ENCODE results near the gene ETS2. TPM values are rescaled to one million over a fixed set of nuclear protein-coding genes. Genes with fewer than 3 reads are reported as not detected.
"Not testable (repeated sequence)": the region's sequence is repeated elsewhere in the genome, so short reads cannot be mapped to it uniquely, and the experiment has no call there.

ETS2 gene
- total RNA-seq, 1 donor from 2014 or later, result 18.2 TPM

DNA sequence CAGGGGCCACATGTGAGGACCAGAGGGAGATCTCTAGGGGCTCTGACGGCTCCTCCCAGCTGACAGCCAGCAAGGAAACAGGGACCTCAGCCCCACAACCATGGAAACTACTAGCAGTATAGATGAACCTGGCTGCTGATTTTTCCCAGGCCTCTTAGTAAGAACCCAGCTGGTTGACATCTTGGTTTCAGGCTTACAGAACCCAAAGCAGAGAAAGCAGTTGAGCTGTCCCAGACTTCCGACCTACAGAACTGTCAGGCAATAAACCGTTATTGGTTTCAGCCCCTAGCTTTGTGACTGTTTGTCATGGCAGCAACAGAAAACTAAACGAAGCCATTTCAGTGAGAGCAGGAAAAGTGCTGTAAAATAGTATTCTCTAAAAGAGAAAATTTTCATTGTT is 36.4 kb downstream of the ETS2 start:
- TF ChIP-seq, protein P1, sequence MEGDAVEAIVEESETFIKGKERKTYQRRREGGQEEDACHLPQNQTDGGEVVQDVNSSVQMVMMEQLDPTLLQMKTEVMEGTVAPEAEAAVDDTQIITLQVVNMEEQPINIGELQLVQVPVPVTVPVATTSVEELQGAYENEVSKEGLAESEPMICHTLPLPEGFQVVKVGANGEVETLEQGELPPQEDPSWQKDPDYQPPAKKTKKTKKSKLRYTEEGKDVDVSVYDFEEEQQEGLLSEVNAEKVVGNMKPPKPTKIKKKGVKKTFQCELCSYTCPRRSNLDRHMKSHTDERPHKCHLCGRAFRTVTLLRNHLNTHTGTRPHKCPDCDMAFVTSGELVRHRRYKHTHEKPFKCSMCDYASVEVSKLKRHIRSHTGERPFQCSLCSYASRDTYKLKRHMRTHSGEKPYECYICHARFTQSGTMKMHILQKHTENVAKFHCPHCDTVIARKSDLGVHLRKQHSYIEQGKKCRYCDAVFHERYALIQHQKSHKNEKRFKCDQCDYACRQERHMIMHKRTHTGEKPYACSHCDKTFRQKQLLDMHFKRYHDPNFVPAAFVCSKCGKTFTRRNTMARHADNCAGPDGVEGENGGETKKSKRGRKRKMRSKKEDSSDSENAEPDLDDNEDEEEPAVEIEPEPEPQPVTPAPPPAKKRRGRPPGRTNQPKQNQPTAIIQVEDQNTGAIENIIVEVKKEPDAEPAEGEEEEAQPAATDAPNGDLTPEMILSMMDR (IDR thresholded peaks at IDR 0.05), result no peak
- no peaks in the 10 kb centered on the region for H3K27me3 Mint-ChIP-seq (ENCODE audit: unreplicated experiment)
- no peaks in the 10 kb centered on the region for H3K36me3 Mint-ChIP-seq (ENCODE audit: unreplicated experiment)
- peaks cover 46% of the 10 kb centered on the region for H3K4me1 Mint-ChIP-seq (ENCODE audit: unreplicated experiment)
- DNase-seq (ENCODE audit: extremely low spot score, unreplicated experiment), result peak; percentile 36
- H3K9me3 Mint-ChIP-seq (ENCODE audit: unreplicated experiment), result no peaks in the 10 kb centered on the region
- no peak overlapping the region for H3K4me3 Mint-ChIP-seq (ENCODE audit: unreplicated experiment)
- no peak overlapping the region for H3K27ac Mint-ChIP-seq (ENCODE audit: unreplicated experiment)

DNA sequence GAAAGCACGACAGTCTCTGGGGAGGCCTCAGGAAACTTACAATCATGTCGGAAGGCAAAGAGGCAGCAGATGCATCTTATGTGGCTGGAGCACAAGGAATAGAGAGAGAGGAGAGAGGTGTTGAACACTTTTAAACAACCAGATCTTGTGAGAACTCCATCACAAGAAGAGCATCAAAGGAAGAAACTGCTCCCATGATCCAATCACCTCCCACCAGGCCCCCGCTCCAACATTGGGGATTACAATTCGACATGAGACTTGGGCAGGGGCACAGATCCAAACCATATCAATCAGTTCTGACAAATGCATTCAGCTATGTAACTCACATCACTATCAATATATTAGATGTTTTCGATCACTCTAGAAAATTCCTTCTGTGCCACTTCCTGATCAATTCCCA is 37.6 kb downstream of the ETS2 start:
- no peaks in the 10 kb centered on the region for H3K36me3 Mint-ChIP-seq (ENCODE audit: unreplicated experiment)

DNA sequence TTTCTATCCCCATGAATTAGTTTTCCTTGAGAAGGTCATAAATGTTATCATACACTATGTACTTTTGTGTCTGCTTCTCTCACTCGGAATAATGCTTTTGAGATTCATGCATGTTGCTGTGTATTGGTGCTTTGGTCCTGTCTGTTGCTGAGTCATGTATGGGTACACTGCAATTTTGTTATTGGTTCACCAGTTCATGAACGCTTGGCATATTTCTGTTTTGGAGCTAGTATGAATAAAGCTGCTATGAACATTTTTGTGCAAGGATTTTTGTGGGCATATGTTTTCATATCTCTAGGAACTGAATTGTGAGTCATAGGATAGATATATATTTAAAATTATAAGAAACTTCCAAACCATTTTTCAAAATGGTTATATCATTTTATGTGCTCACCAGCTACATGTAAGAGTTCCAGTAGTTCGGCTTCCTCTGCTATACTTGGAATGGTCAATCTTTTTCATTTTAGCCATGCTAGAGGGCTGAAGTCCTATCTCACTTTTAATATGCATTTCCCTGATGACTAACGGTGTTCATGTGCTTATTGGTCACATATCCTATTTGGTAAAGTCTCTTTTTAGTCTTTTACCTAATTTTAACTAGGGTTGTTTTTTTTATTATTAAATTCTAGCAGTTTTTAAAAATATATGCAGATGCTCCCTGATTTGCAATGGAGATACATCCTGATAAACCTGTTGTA is 38.2 kb downstream of the ETS2 start:
- no peaks in the 10 kb centered on the region for H3K27me3 Mint-ChIP-seq (ENCODE audit: unreplicated experiment)
- no peak overlapping the region for H3K4me3 Mint-ChIP-seq (ENCODE audit: unreplicated experiment)
- peaks cover 47% of the 10 kb centered on the region for H3K4me1 Mint-ChIP-seq (ENCODE audit: unreplicated experiment)
- DNase-seq (ENCODE audit: extremely low spot score, unreplicated experiment), result peak; percentile 3
- TF ChIP-seq, protein P1 (IDR thresholded peaks at IDR 0.05), result no peak
- no peaks in the 10 kb centered on the region for H3K36me3 Mint-ChIP-seq (ENCODE audit: unreplicated experiment)
- H3K27ac Mint-ChIP-seq (ENCODE audit: unreplicated experiment), result peak overlapping the region; percentile 78
- H3K9me3 Mint-ChIP-seq (ENCODE audit: unreplicated experiment), result no peaks in the 10 kb centered on the region

More for the DNA sequence above, 37.6 kb downstream of the ETS2 start:
- Mint-ChIP-seq H3K27ac (ENCODE audit: unreplicated experiment) (peak overlapping the region; percentile 78), H3K27me3 (ENCODE audit: unreplicated experiment) (no peaks in the 10 kb centered on the region), H3K4me1 (ENCODE audit: unreplicated experiment) (peaks cover 49% of the 10 kb centered on the region), H3K9me3 (ENCODE audit: unreplicated experiment) (no peaks in the 10 kb centered on the region), H3K4me3 (ENCODE audit: unreplicated experiment) (no peak overlapping the region)
- TF ChIP-seq, protein P1 (IDR thresholded peaks at IDR 0.05), result no peak
- peak; percentile 53 for DNase-seq (ENCODE audit: extremely low spot score, unreplicated experiment)

DNA sequence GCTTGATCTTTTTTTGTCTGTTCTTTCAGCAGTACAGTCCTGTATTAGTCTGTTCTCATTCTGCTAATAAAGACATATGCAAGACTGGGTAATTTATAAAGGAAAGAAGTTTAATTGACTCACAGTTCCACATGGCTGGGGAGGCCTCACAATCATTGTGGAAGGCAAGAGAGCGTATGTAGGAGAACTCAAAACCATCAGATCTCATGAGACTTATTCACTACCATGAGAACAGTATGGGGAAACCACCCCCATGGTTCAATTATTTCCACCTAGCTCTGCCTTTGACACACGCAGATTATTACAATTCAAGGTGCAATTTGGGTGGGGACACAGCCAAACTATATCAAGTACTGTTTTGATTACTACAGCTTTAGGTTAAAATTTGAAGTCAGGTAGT is 39.6 kb downstream of the ETS2 start:
- not testable (repeated sequence) for H3K4me3 Mint-ChIP-seq (ENCODE audit: unreplicated experiment); H3K36me3 Mint-ChIP-seq (ENCODE audit: unreplicated experiment); H3K27ac Mint-ChIP-seq (ENCODE audit: unreplicated experiment); DNase-seq (ENCODE audit: extremely low spot score, unreplicated experiment); H3K27me3 Mint-ChIP-seq (ENCODE audit: unreplicated experiment); H3K9me3 Mint-ChIP-seq (ENCODE audit: unreplicated experiment)
- H3K4me1 Mint-ChIP-seq (ENCODE audit: unreplicated experiment), result peaks cover 46% of the 10 kb centered on the region

DNA sequence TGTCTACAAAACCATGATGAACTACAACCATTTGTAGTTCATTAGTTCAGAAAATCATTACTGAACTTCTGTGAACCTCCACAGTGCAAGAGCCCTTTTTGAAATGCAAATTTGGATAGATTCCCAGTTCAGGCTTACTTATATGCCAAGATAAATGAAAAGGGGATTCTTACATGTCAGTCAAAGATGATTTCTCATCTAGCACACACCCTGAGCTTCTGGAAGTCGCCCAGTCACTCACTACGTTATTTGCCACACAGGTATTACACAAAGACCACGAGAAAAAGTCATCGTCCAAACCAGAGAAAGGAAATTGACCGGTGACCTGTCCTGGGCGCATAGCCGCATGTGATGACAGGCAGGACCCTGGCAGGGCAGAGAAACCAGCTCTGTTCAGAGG is 41.8 kb downstream of the ETS2 start:
- no peaks in the 10 kb centered on the region for H3K27me3 Mint-ChIP-seq (ENCODE audit: unreplicated experiment)
- peaks cover 6% of the 10 kb centered on the region for H3K9me3 Mint-ChIP-seq (ENCODE audit: unreplicated experiment)
- TF ChIP-seq, protein P1 (IDR thresholded peaks at IDR 0.05), result no peak
- no peaks in the 10 kb centered on the region for H3K36me3 Mint-ChIP-seq (ENCODE audit: unreplicated experiment)
- DNase-seq (ENCODE audit: extremely low spot score, unreplicated experiment), result peak; percentile 46
- H3K27ac Mint-ChIP-seq (ENCODE audit: unreplicated experiment), result no peak overlapping the region
- no peak overlapping the region for H3K4me3 Mint-ChIP-seq (ENCODE audit: unreplicated experiment)
- H3K4me1 Mint-ChIP-seq (ENCODE audit: unreplicated experiment), result peaks cover 36% of the 10 kb centered on the region
